Measurements from ENCODE around the gene GTPBP4. TPM values are rescaled to one million over a fixed set of nuclear protein-coding genes. Genes with fewer than 3 reads are reported as not detected.

Gene GTPBP4
- total and polyA plus RNA-seq, 5 donors, result 16.8 to 29.8 (median 26.2) TPM

- WGBS, result 6% methylated on average over 15 of the region's 15 CpGs
- H3K27ac ChIP-seq (ENCODE audit: low read length), result peak overlapping the region; percentile 97
- no peaks in the 10 kb centered on the region for H3K27me3 ChIP-seq (ENCODE audit: control insufficient read depth, insufficient read depth)
- H3K4me1 ChIP-seq (ENCODE audit: control insufficient read depth, insufficient read depth, low read length), result peaks cover 7% of the 10 kb centered on the region
- no peaks in the 10 kb centered on the region for H3K9me3 ChIP-seq (ENCODE audit: control insufficient read depth, low read length)
- DNase-seq (peak in 1 of 3 donors; percentile 62), ATAC-seq (no peak)
- intact Hi-C loops (cut with DNase I), result no loop called here
- H3K4me3 ChIP-seq (ENCODE audit: low read length), result peak overlapping the region; percentile 67
Observed at GRCh38 chr10:1047937-1048336, 59.7 kb downstream of the GTPBP4 start.

GRCh38 chr10:1048349-1048731, 60.1 kb downstream of the GTPBP4 start:
- intact Hi-C loops (cut with DNase I), result no loop called here
- ATAC-seq (peak in 1 of 2 donors; percentile 2), DNase-seq (peak; percentile 46 to 73 (median 71))
- H3K9me3 ChIP-seq (ENCODE audit: control insufficient read depth, low read length), result no peaks in the 10 kb centered on the region
- no peaks in the 10 kb centered on the region for H3K27me3 ChIP-seq (ENCODE audit: control insufficient read depth, insufficient read depth)
- under 1% methylated on average over 37 of the region's 37 CpGs for WGBS
- peak overlapping the region; percentile 67 for H3K4me3 ChIP-seq (ENCODE audit: low read length)
- peak overlapping the region; percentile 97 for H3K27ac ChIP-seq (ENCODE audit: low read length)
- peaks cover 7% of the 10 kb centered on the region for H3K4me1 ChIP-seq (ENCODE audit: control insufficient read depth, insufficient read depth, low read length)

DNA sequence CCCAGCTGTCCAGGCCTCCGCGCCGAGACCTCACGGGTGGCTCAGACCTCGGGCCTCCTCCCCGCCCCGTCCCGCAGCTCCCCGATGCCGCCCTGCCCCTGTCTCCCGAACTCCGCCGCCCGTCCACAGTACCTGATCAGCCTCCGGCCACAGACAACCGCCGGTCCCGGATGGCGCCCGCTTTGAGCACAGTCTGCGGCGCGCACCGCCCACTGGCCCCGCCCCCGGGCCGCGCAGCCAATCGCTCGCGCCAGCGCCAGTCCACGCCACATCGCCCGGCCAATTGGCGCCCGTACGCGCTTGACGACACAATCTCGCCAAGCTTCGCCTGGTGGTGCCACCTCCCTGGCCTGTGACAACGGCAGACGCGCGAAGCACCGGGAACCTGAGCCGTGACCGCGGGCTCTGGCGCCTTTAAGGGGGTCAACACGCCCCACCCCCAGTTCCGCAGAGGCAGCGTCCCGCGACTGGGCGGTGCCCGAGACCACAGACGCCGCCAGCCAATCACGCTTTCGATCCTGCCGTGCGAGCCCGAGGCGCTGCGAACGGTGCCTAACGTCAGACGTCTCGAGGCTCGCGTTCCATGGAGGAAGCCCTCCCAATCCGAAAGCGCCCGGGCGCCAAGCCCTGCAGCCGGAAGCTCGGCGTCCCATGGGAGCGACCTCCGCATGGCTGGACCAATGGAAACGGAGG, 60.6 kb downstream of the GTPBP4 start, which contains the start of gene IDI1:
TSS of gene IDI1 (minus strand) at position 388 of the 693 bp plus-strand sequence. CDS start at position 272, 116 bp downstream.
- under 1% methylated on average over 83 of the region's 83 CpGs for WGBS
- DNase-seq (peak; percentile 98 to 99 (median 99)), ATAC-seq (peak; percentile 96 to 97)
- Histone ChIP-seq H3K4me1 (ENCODE audit: control insufficient read depth, insufficient read depth, low read length) (peaks cover 7% of the 10 kb centered on the region), H3K4me3 (ENCODE audit: low read length) (peak within 1 kb of the TSS; percentile 67), H3K27me3 (ENCODE audit: control insufficient read depth, insufficient read depth) (no peaks in the 10 kb centered on the region), H3K27ac (ENCODE audit: low read length) (peak within 1 kb of the TSS; percentile 97), H3K9me3 (ENCODE audit: control insufficient read depth, low read length) (no peaks in the 10 kb centered on the region)
- intact Hi-C loops (cut with DNase I), result no loop called here

GRCh38 chr10:1049425-1049958, 61.3 kb downstream of the GTPBP4 start:
- Histone ChIP-seq H3K27me3 (ENCODE audit: control insufficient read depth, insufficient read depth) (no peaks in the 10 kb centered on the region), H3K4me1 (ENCODE audit: control insufficient read depth, insufficient read depth, low read length) (peaks cover 2% of the 10 kb centered on the region), H3K27ac (ENCODE audit: low read length) (peak overlapping the region; percentile 95), H3K4me3 (ENCODE audit: low read length) (peak overlapping the region; percentile 67), H3K9me3 (ENCODE audit: control insufficient read depth, low read length) (no peaks in the 10 kb centered on the region)
- no peak for DNase-seq
- intact Hi-C loops (cut with DNase I), result no loop called here
- no peak for ATAC-seq
- under 1% methylated on average over 34 of the region's 34 CpGs for WGBS

GRCh38 chr10:1050145-1050544, 61.9 kb downstream of the GTPBP4 start:
- intact Hi-C loops (cut with DNase I), result no loop called here
- Histone ChIP-seq H3K27ac (ENCODE audit: low read length) (peak overlapping the region; percentile 95), H3K4me1 (ENCODE audit: control insufficient read depth, insufficient read depth, low read length) (peaks cover 5% of the 10 kb centered on the region), H3K27me3 (ENCODE audit: control insufficient read depth, insufficient read depth) (no peaks in the 10 kb centered on the region), H3K9me3 (ENCODE audit: control insufficient read depth, low read length) (no peaks in the 10 kb centered on the region), H3K4me3 (ENCODE audit: low read length) (peak overlapping the region; percentile 67)
- WGBS, result 28% methylated on average over 5 of the region's 5 CpGs
- ATAC-seq, result no peak
- no peak for DNase-seq

- H3K4me1 ChIP-seq (ENCODE audit: control insufficient read depth, insufficient read depth, low read length), result peaks cover 5% of the 10 kb centered on the region
- 71% methylated on average over 4 of the region's 4 CpGs for WGBS
- H3K27ac ChIP-seq (ENCODE audit: low read length), result no peak overlapping the region
- intact Hi-C loops (cut with DNase I), result no loop called here
- no peaks in the 10 kb centered on the region for H3K27me3 ChIP-seq (ENCODE audit: control insufficient read depth, insufficient read depth)
- DNase-seq, result no peak
- H3K4me3 ChIP-seq (ENCODE audit: low read length), result no peak overlapping the region
- no peak for ATAC-seq
- no peaks in the 10 kb centered on the region for H3K9me3 ChIP-seq (ENCODE audit: control insufficient read depth, low read length)
Observed at GRCh38 chr10:1050554-1050953, 62.3 kb downstream of the GTPBP4 start.

DNA sequence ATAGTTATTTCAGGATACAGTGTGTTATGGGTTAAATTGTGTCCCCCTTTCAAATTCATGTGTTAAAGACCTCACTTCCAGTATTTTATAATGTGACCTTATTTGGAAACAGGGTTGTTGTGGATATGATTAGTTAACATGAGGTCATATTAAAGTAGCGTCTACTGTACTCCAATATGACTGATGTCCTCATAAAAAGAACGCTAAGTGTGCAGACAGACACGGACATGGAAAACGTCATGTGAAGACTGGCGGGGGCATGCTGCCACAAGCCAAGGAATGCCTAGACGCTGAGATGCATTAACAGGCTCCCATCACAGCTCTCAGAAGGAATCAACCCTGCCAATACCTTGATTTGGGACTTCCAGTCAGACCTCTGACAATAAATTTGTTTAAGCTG, 66.5 kb downstream of the GTPBP4 start:
- DNase-seq (no peak), ATAC-seq (no peak)
- H3K4me1 ChIP-seq (ENCODE audit: control insufficient read depth, insufficient read depth, low read length), result peaks cover 5% of the 10 kb centered on the region
- H3K27me3 ChIP-seq (ENCODE audit: control insufficient read depth, insufficient read depth), result no peaks in the 10 kb centered on the region
- no peaks in the 10 kb centered on the region for H3K9me3 ChIP-seq (ENCODE audit: control insufficient read depth, low read length)
- intact Hi-C loops (cut with DNase I), result no loop called here
- H3K27ac ChIP-seq (ENCODE audit: low read length), result no peak overlapping the region
- WGBS, result 64% methylated on average over 6 of the region's 6 CpGs
- peak overlapping the region; percentile 56 for H3K4me3 ChIP-seq (ENCODE audit: low read length)

DNA sequence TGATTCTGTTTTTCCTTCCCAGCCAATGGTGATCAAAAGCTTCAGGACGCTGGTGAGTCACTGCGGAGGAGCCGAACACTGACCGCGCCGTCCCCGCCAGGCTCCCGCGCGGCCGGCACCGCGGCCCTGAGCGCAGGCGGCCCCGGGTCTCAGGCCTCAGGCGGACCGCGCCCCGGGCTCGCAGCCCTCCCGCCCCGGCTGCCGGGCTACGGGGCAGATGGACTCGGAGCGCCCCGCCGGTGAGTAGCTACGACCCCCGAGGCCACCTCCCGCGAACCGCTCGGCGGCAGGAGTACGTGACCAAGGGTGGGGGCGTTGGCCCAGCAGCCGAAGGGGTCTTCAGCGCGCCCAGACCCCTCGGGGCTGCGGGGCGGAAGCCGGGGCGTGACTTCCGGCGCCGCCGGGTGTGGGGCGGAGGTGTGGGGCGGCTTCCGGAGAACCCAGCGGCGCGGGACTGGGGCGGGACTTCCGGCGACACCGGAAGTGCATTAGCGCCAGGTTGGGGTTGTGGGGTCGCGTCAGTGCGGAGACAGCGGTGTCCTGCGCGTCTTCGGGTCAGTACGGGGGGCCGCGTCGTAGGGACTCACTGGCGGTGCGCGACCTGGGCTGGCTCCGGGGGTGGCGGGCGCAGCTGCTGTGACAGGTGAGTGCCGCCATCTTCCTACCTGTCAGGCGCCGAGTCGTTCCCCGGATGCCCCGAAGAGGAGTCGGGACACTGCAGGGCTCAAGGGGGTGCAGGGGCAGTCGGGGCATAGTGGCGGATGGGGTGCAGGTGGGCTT, 68.3 kb downstream of the GTPBP4 start, which contains the start of gene WDR37:
TSS of gene WDR37 (plus strand) at position 60 of the 780 bp plus-strand sequence. CDS start 15,771 bp downstream, outside the sequence.
- Histone ChIP-seq H3K27me3 (ENCODE audit: control insufficient read depth, insufficient read depth) (no peaks in the 10 kb centered on the region), H3K9me3 (ENCODE audit: control insufficient read depth, low read length) (no peaks in the 10 kb centered on the region), H3K4me1 (ENCODE audit: control insufficient read depth, insufficient read depth, low read length) (peaks cover 6% of the 10 kb centered on the region), H3K27ac (ENCODE audit: low read length) (peak within 1 kb of the TSS; percentile 76), H3K4me3 (ENCODE audit: low read length) (peak within 1 kb of the TSS; percentile 56)
- under 1% methylated on average over 87 of the region's 87 CpGs for WGBS
- peak; percentile 90 to 97 (median 96) for DNase-seq
- ATAC-seq, result peak; percentile 96 to 97
- intact Hi-C loops (cut with DNase I), result no loop called here

- Histone ChIP-seq H3K27me3 (ENCODE audit: control insufficient read depth, insufficient read depth) (no peaks in the 10 kb centered on the region), H3K27ac (ENCODE audit: low read length) (peak overlapping the region; percentile 59), H3K4me3 (ENCODE audit: low read length) (peak overlapping the region; percentile 56), H3K4me1 (ENCODE audit: control insufficient read depth, insufficient read depth, low read length) (peaks cover 7% of the 10 kb centered on the region), H3K9me3 (ENCODE audit: control insufficient read depth, low read length) (no peaks in the 10 kb centered on the region)
- ATAC-seq, result peak; percentile 19 to 54
- DNase-seq, result no peak
- intact Hi-C loops (cut with DNase I), result no loop called here
- WGBS, result 1% methylated on average over 26 of the region's 26 CpGs
Observed at GRCh38 chr10:1057106-1057657, 68.9 kb downstream of the GTPBP4 start.

GRCh38 chr10:1058017-1058416, 69.8 kb downstream of the GTPBP4 start:
- intact Hi-C loops (cut with DNase I), result no loop called here
- 51% methylated on average over 7 of the region's 7 CpGs for WGBS
- ATAC-seq (peak in 1 of 2 donors; percentile 23), DNase-seq (no peak)
- Histone ChIP-seq H3K4me3 (ENCODE audit: low read length) (peak overlapping the region; percentile 56), H3K9me3 (ENCODE audit: control insufficient read depth, low read length) (no peaks in the 10 kb centered on the region), H3K27ac (ENCODE audit: low read length) (peak overlapping the region; percentile 62), H3K27me3 (ENCODE audit: control insufficient read depth, insufficient read depth) (no peaks in the 10 kb centered on the region), H3K4me1 (ENCODE audit: control insufficient read depth, insufficient read depth, low read length) (peaks cover 7% of the 10 kb centered on the region)

All from right cardiac atrium (tissue), 5 donors.